HepG2 (cell line): Measurements from ENCODE around the gene ELP4.

ENCODE experiments used
- ARNTL ChIP-seq: sonication (generic); formaldehyde crosslinking; IDR thresholded peaks from 2 replicates; pipeline ENCODE4 v1.4.0; 2020; ENCODE audit warnings: mild to moderate bottlenecking, missing genetic modification reagents
- CEBPB ChIP-seq: IDR thresholded peaks from 2 replicates; pipeline ENCODE4 v1.6.1; 2011; ENCODE audit warnings: low read depth, low read length, improper control_type of control experiment, borderline replicate concordance
- HHEX ChIP-seq: IDR thresholded peaks from 2 replicates; pipeline ENCODE4 v1.6.1; 2016; ENCODE audit warnings: control low read depth
- KDM5A ChIP-seq: fragments of 200-600 bp; sonication (generic); IDR thresholded peaks from 2 replicates; pipeline ENCODE4 v1.7.0; 2018; ENCODE audit warnings: antibody characterized with exemption, mild to moderate bottlenecking, low read length, borderline replicate concordance
- PRDM10 ChIP-seq: sonication (generic); formaldehyde crosslinking; IDR thresholded peaks from 2 replicates; pipeline ENCODE4 v1.4.0; 2020; ENCODE audit warnings: low read depth, missing genetic modification reagents
- SMYD3 ChIP-seq: sonication (generic); formaldehyde crosslinking; IDR thresholded peaks from 2 replicates; pipeline ENCODE4 v1.8.1; 2023; ENCODE audit warnings: mild to moderate bottlenecking, missing genetic modification reagents
- SP140L ChIP-seq: sonication (generic); formaldehyde crosslinking; IDR thresholded peaks from 2 replicates; pipeline ENCODE4 v1.4.0; 2020; ENCODE audit warnings: missing genetic modification reagents, borderline replicate concordance
- STAT5B ChIP-seq: sonication (generic); formaldehyde crosslinking; IDR thresholded peaks from 2 replicates; pipeline ENCODE4 v1.4.0; 2020; ENCODE audit warnings: missing genetic modification reagents
- ZNF432 ChIP-seq: sonication (generic); formaldehyde crosslinking; IDR thresholded peaks from 2 replicates; pipeline ENCODE4 v1.5.0; 2020; ENCODE audit warnings: missing genetic modification reagents, mild to moderate bottlenecking, borderline replicate concordance
- TF ChIP-seq, protein P1 (sequence below), 2 experiments: IDR thresholded peaks; 2 replicates each; pipeline ENCODE4 v1.6.1; 2011 to 2012; ENCODE audit warnings: low read length in 2 of 2, borderline replicate concordance in 1 of 2, low read depth in 1 of 2, mild to moderate bottlenecking in 1 of 2, moderate library complexity in 1 of 2
- TF ChIP-seq, protein P2 (sequence below): sonication (generic); formaldehyde crosslinking; conservative IDR thresholded peaks from 2 replicates; pipeline ENCODE4 v1.5.0; 2020; ENCODE audit warnings: missing genetic modification reagents
- TF ChIP-seq, protein P3 (sequence below): sonication (generic); formaldehyde crosslinking; IDR thresholded peaks from 2 replicates; pipeline ENCODE4 v1.8.0; 2022; ENCODE audit warnings: low read depth, missing genetic modification reagents

- TF ChIP-seq SP140L (no peak), ZNF432 (CRISPR knock-in tag) (no peak), SMYD3 (CRISPR knock-in tag) (no peak), CEBPB (no peak), STAT5B (no peak), KDM5A (no peak), PRDM10 (CRISPR knock-in tag) (no peak), ARNTL (CRISPR knock-in tag) (no peak), HHEX (no peak)
- TF ChIP-seq, protein P1, sequence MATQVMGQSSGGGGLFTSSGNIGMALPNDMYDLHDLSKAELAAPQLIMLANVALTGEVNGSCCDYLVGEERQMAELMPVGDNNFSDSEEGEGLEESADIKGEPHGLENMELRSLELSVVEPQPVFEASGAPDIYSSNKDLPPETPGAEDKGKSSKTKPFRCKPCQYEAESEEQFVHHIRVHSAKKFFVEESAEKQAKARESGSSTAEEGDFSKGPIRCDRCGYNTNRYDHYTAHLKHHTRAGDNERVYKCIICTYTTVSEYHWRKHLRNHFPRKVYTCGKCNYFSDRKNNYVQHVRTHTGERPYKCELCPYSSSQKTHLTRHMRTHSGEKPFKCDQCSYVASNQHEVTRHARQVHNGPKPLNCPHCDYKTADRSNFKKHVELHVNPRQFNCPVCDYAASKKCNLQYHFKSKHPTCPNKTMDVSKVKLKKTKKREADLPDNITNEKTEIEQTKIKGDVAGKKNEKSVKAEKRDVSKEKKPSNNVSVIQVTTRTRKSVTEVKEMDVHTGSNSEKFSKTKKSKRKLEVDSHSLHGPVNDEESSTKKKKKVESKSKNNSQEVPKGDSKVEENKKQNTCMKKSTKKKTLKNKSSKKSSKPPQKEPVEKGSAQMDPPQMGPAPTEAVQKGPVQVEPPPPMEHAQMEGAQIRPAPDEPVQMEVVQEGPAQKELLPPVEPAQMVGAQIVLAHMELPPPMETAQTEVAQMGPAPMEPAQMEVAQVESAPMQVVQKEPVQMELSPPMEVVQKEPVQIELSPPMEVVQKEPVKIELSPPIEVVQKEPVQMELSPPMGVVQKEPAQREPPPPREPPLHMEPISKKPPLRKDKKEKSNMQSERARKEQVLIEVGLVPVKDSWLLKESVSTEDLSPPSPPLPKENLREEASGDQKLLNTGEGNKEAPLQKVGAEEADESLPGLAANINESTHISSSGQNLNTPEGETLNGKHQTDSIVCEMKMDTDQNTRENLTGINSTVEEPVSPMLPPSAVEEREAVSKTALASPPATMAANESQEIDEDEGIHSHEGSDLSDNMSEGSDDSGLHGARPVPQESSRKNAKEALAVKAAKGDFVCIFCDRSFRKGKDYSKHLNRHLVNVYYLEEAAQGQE (IDR thresholded peaks at IDR 0.05; ENCODE audit: borderline replicate concordance in 1 of 2, low read depth in 1 of 2, low read length in 2 of 2) = no peak
- TF ChIP-seq, protein P2, sequence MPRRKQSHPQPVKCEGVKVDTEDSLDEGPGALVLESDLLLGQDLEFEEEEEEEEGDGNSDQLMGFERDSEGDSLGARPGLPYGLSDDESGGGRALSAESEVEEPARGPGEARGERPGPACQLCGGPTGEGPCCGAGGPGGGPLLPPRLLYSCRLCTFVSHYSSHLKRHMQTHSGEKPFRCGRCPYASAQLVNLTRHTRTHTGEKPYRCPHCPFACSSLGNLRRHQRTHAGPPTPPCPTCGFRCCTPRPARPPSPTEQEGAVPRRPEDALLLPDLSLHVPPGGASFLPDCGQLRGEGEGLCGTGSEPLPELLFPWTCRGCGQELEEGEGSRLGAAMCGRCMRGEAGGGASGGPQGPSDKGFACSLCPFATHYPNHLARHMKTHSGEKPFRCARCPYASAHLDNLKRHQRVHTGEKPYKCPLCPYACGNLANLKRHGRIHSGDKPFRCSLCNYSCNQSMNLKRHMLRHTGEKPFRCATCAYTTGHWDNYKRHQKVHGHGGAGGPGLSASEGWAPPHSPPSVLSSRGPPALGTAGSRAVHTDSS (CRISPR knock-in tag) = no peak
- TF ChIP-seq, protein P3, sequence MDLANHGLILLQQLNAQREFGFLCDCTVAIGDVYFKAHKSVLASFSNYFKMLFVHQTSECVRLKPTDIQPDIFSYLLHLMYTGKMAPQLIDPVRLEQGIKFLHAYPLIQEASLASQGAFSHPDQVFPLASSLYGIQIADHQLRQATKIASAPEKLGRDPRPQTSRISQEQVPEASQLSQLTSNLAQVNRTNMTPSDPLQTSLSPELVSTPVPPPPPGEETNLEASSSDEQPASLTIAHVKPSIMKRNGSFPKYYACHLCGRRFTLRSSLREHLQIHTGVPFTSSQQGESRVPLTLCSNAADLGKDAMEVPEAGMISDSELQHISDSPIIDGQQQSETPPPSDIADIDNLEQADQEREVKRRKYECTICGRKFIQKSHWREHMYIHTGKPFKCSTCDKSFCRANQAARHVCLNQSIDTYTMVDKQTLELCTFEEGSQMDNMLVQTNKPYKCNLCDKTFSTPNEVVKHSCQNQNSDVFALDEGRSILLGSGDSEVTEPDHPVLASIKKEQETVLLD (CRISPR knock-in tag) = no peak
Measured at GRCh38 chr11:31555938-31556337, 46.4 kb downstream of the ELP4 start.
